GM12865 (cell line): ENCODE measurements around the gene MYO1F.

Experiments used
- DNase-seq: peaks from one replicate; pipeline ENCODE4 v3.0.0; 2010; ENCODE audit warnings: low read depth
- H3K4me3 ChIP-seq: 2 replicates; pipeline ENCODE4 v1.5.1; 2011; ENCODE audit warnings: mild to moderate bottlenecking, low read depth, low read length, control low read depth
- CTCF ChIP-seq: IDR thresholded peaks from 2 replicates; pipeline ENCODE4 v1.5.1; 2011; ENCODE audit warnings: low read length, control low read depth, low read depth, inconsistent platforms; ENCODE audit not compliant: insufficient read depth; ENCODE audit errors: missing control alignments

Gene MYO1F

GRCh38 chr19:8544168-8544567, 33.1 kb downstream of the MYO1F start:
- no peak for TF ChIP-seq CTCF
- no peak overlapping the region for H3K4me3 ChIP-seq
- no peak for DNase-seq

GRCh38 chr19:8539621-8540149, 37.6 kb downstream of the MYO1F start:
- H3K4me3 ChIP-seq, result no peak overlapping the region
- no peak for DNase-seq
- no peak for TF ChIP-seq CTCF

GRCh38 chr19:8537099-8537498, 40.1 kb downstream of the MYO1F start:
- H3K4me3 ChIP-seq, result no peak overlapping the region
- no peak for DNase-seq
- no peak for TF ChIP-seq CTCF

- H3K4me3 ChIP-seq, result no peak overlapping the region
- DNase-seq, result no peak
- no peak for TF ChIP-seq CTCF
These were observed 41.0 kb downstream of the MYO1F start for GRCh38 chr19:8536282-8536681.

- TF ChIP-seq CTCF, result no peak
- no peak overlapping the region for H3K4me3 ChIP-seq
- DNase-seq, result no peak
These were observed 45.0 kb downstream of the MYO1F start for GRCh38 chr19:8532225-8532624.

GRCh38 chr19:8531470-8531869, 45.8 kb downstream of the MYO1F start:
- no peak for TF ChIP-seq CTCF
- no peak for DNase-seq
- H3K4me3 ChIP-seq, result no peak overlapping the region

GRCh38 chr19:8530061-8530679, 47.1 kb downstream of the MYO1F start:
- no peak overlapping the region for H3K4me3 ChIP-seq
- no peak for DNase-seq
- no peak for TF ChIP-seq CTCF
